ENCODE data around the gene CLASP1.
"Not testable (repeated sequence)": the region's sequence is repeated elsewhere in the genome, so short reads cannot be mapped to it uniquely, and the experiment has no call there.

The CLASP1 gene

DNA sequence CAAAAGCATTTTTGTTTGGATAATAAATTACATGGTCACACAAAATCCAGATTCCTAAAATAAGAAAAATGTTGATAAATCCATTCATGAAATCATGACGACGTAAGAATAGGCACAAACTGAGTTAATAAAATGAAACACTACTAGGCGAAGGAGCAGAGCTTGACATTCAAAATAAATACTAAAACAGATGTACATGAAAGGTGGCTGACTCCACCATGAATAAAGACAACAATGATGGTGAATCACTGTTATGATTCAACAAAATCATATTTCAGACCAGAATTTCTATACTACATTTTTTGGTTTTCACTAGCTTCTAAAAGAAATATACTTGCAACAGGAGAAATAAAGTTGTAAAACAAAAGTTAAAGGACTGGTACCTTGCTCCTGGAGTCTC is 240.6 kb downstream of the CLASP1 start:
- DNase-seq, result no peak

DNA sequence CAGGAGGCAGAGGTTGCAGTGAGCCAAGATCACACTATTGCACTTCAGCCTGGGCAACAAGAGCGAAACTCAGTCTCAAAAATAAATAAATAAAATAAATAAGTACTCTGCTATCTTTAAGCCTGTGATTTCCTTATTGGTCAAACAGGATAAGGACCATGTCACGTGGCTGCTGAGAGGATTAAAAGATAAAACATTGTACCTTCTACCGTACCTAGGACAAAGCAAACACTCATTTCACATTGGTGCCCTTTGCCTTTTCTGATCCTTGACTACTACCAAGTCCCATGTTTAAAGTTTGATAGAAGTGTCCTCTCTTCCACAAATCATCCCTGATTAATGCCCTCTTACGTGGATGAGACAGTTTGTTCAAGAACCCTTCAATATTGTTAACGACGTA is 244.0 kb downstream of the CLASP1 start:
- DNase-seq, result no peak

- no peak for DNase-seq
These were observed 249.1 kb downstream of the CLASP1 start for GRCh38 chr2:121400201-121400600.

DNA sequence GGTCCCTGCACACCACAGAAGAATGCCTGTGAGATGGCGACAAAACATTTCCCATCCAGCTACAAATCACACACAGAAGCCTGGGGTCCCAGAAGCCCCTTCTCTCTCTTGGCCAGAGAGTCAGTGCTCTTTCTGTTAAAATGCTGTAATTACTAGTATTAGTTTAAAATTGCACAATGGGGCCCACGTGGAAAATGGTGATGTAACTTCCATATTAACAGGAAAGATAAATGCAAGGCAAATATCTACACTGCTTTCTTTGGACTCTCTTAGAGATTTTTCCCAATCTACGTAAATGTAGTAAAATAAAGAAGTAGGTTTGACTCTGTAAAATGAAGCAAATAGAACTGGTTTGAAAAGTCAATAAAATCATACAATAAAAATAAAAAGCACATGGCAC is 250.4 kb downstream of the CLASP1 start:
- DNase-seq, result no peak

- no peak for DNase-seq
These were observed 259.1 kb downstream of the CLASP1 start for GRCh38 chr2:121390082-121390692.

GRCh38 chr2:121388371-121388770 is 260.9 kb downstream of the CLASP1 start:
- no peak for DNase-seq

DNA sequence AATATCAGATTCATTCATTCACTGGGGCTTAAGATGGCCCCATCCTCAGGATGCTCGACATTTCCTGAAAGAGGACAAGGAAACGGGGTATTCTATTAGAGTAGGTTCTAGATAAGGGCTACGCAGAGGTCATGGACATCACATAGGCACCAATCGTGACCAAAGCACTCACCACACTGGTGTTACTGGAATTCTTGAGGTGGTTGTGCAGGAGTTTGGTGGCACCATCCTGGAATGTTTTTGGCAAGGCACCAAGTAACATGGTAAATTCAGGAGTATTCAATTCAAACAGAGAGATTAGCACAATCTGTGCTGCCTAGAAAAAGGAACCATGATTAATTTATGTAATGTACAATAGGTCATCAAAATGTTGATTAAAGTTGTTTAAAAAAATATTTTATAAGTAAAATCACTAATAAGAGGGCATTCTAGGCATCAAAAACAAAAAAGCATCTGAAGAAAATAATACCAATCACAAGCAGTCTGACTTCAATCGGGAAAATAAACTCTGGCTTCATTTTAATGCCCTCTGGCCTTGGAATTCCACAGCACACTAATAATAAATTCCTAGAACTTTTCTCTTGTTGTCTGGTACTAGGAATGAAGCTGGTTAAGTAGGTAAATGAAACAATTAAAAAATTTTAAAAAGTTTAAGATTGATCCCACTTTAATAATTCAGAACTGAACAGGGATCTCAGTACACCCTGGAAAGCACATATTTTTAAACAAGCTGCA is 261.5 kb downstream of the CLASP1 start:
- DNase-seq, result no peak

GRCh38 chr2:121386707-121387106 is 262.6 kb downstream of the CLASP1 start:
- no peak for DNase-seq

DNA sequence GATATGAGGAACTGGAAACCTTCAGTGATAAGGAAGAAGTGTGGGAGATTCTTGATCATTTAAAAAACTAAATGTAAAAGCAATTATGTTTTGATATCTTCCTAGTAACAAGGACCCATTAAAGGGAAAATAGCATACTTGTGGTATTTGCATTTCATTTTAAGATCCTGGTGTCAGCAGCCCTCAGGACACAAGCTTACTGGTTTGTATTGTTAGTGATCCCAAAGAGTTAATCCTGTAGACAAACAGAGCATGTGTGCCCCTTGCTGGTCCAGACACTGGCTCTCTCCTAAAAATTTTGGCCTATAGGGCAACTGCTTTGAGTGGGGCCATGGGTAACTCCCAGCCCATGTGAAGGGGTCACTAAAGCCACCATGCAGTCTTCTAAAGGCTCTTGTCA is 263.2 kb downstream of the CLASP1 start:
- DNase-seq, result no peak

- DNase-seq, result no peak
These were observed 266.5 kb downstream of the CLASP1 start for GRCh38 chr2:121382744-121383143.

GRCh38 chr2:121377646-121378045 is 271.6 kb downstream of the CLASP1 start:
- DNase-seq, result no peak

DNA sequence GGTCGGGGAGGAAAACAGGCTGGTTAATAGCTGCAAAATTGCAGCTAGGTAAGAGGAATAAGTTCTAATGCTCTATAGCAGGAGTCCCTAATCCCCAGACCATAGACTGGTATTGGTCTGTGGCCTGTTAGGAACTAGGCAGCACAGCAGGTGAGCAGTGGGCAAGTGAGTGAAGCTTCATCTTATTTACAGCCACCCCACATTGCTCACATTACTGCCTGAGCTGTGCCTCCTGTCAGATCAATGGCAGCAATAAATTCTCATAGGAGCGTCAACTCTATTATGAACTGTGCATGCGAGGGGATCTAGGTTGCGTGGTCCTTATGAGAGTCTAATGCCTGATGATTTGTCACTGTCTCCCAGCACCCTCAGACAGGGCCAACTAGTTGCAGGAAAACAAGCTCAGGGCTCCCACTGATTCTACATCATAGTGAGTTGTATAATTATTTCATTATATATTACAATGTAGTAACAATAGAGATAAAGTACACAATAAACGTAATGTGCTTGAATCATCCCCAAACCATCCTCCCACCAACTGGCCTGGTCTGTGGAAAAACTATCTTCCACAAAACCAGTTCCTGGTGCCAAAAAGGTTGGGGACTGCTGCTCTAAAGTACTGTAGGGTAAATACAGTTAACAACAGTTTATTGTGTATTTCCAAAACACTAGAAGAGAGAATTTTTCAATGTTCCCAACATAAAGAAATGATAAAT is 272.6 kb downstream of the CLASP1 start:
- DNase-seq, result no peak

- DNase-seq, result no peak
These were observed 273.6 kb downstream of the CLASP1 start for GRCh38 chr2:121375621-121376159.

- not testable (repeated sequence) for DNase-seq
These were observed 274.7 kb downstream of the CLASP1 start for GRCh38 chr2:121374412-121375075.

GRCh38 chr2:121372721-121373353 is 276.4 kb downstream of the CLASP1 start:
- DNase-seq, result no peak

GRCh38 chr2:121372082-121372481 is 277.2 kb downstream of the CLASP1 start:
- no peak for DNase-seq

GRCh38 chr2:121368836-121369235 is 280.4 kb downstream of the CLASP1 start:
- no peak for DNase-seq

DNA sequence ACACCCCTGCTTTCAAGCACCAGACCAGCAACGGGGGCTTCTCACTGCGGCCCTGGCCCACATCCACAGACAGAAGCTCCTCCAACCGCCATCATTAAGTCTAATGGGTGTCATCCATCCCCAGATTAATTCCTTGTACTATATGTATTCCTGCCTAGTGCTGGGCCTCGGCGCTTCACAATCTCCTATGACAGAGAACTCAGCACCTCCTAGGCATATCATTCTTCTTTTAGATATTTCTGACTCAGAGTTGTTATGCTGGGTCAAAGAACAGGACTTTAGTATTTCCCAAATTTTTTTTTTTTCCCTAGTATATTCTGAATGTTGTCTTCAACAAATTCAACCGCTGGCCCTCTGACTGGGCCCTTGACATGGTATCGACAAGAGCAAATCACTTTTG is 281.1 kb downstream of the CLASP1 start:
- no peak for DNase-seq

GRCh38 chr2:121367246-121367900 is 281.9 kb downstream of the CLASP1 start:
- no peak for DNase-seq

- no peak for DNase-seq
These were observed 283.2 kb downstream of the CLASP1 start for GRCh38 chr2:121366040-121366439.

GRCh38 chr2:121365061-121365460 is 284.2 kb downstream of the CLASP1 start:
- DNase-seq, result no peak
